H1 (cell line): Measurements from ENCODE around the gene MEFV. TPM values are rescaled to one million over a fixed set of nuclear protein-coding genes. Genes with fewer than 3 reads are reported as not detected.
A peak's percentile ranks its signal among the peaks of the same experiment; 100 is the strongest.

Experiments used
- CTCF ChIA-PET: fragments of 300-600 bp; sonication (Branson Sonifier 250); formaldehyde crosslinking; loops from one replicate; lab custom pipeline; 2021; ENCODE audit not compliant: partially characterized antibody; lab: Charles Lee
- POLR2A ChIA-PET: fragments of 300-600 bp; sonication (Branson Sonifier 250); formaldehyde crosslinking; loops from one replicate; lab custom pipeline; 2021; ENCODE audit warnings: inconsistent platforms; ENCODE audit not compliant: partially characterized antibody; lab: Charles Lee
- DNase-seq, 2 experiments: peaks; one replicate each; pipeline versions ENCODE4 v3.0.0 to v3.0.0-alpha.2; 2010 to 2022; ENCODE audit warnings: low spot score in 2 of 2, low read depth in 1 of 2, mixed read lengths in 1 of 2
- FAIRE-seq: peaks from 2 replicates; lab custom pipeline; 2011; peaks lifted over from hg19 to GRCh38; lab: Jason Lieb, UNC
- H2AFZ ChIP-seq: 2 replicates; pipeline ENCODE4 v1.8.1; 2012; ENCODE audit warnings: low read length, inconsistent platforms
- H2AK5ac ChIP-seq: 2 replicates; pipeline ENCODE4 v1.6.1; 2013; ENCODE audit warnings: low read depth, low read length
- H2BK120ac ChIP-seq: replicated peaks from 2 replicates; pipeline ENCODE3; 2013; ENCODE audit warnings: low read depth, low read length, inconsistent platforms
- H2BK12ac ChIP-seq: 2 replicates; pipeline ENCODE4 v1.6.1; 2013; ENCODE audit warnings: low read depth, low read length
- H2BK15ac ChIP-seq: 2 replicates; pipeline ENCODE4 v1.6.1; 2013; ENCODE audit warnings: low read length
- H2BK20ac ChIP-seq: 2 replicates; pipeline ENCODE4 v1.6.1; 2013; ENCODE audit warnings: low read length
- H2BK5ac ChIP-seq: 2 replicates; pipeline ENCODE4 v1.6.1; 2013; ENCODE audit warnings: low read depth, low read length
- H3K14ac ChIP-seq: 2 replicates; pipeline ENCODE4 v1.6.1; 2013; ENCODE audit warnings: inconsistent platforms; ENCODE audit not compliant: insufficient read length
- H3K18ac ChIP-seq: 2 replicates; pipeline ENCODE4 v1.6.1; 2013; ENCODE audit warnings: low read length; ENCODE audit errors: extremely low read depth
- H3K23ac ChIP-seq: 2 replicates; pipeline ENCODE4 v1.6.1; 2013; ENCODE audit warnings: inconsistent platforms; ENCODE audit not compliant: insufficient read length
- H3K23me2 ChIP-seq: 2 replicates; pipeline ENCODE4 v1.6.1; 2013; ENCODE audit warnings: low read depth, low read length
- H3K27ac ChIP-seq: 2 replicates; pipeline ENCODE4 v1.6.1; 2011; ENCODE audit warnings: low read depth, low read length, inconsistent platforms
- H3K27me3 ChIP-seq, 4 experiments: replicated peaks in 1 of 4; 1 replicate in 1 of 4; 2 replicates in 3 of 4; pipeline versions ENCODE4 v1.6.1 to v1.8.1; 2011 to 2013; ENCODE audit warnings: low read length in 3 of 4, mild to moderate bottlenecking in 3 of 4, inconsistent platforms in 2 of 4, mixed read lengths in 2 of 4, moderate library complexity in 1 of 4; ENCODE audit not compliant: control insufficient read depth in 3 of 4, insufficient read depth in 3 of 4; ENCODE audit errors: extremely low read depth in 1 of 4
- H3K36me3 ChIP-seq, 4 experiments: 2 replicates each; pipeline versions ENCODE4 v1.6.1 to v1.8.1; 2011 to 2013; ENCODE audit warnings: mild to moderate bottlenecking in 4 of 4, low read length in 3 of 4, moderate library complexity in 2 of 4, control low read depth in 1 of 4, inconsistent platforms in 1 of 4; ENCODE audit not compliant: insufficient read depth in 4 of 4, control insufficient read depth in 2 of 4
- H3K4ac ChIP-seq: replicated peaks from 2 replicates; pipeline ENCODE3; 2013; ENCODE audit warnings: low read length, low read depth, mixed read lengths, inconsistent platforms; ENCODE audit not compliant: insufficient read length
- H3K4me1 ChIP-seq, 4 experiments: replicated peaks in 1 of 4; 1 replicate in 1 of 4; 2 replicates in 3 of 4; pipeline versions ENCODE4 v1.6.1 to v1.8.1; 2011 to 2013; ENCODE audit warnings: low read length in 3 of 4, inconsistent platforms in 2 of 4, mixed read lengths in 1 of 4; ENCODE audit not compliant: insufficient read depth in 4 of 4, control insufficient read depth in 3 of 4
- H3K4me2 ChIP-seq, 2 experiments: 2 replicates each; pipeline versions ENCODE4 v1.6.1 to v1.8.1; 2011 to 2013; ENCODE audit warnings: low read depth in 2 of 2, low read length in 2 of 2, control low read depth in 1 of 2, inconsistent platforms in 1 of 2, mild to moderate bottlenecking in 1 of 2; ENCODE audit not compliant: insufficient read depth in 1 of 2
- H3K4me3 ChIP-seq, 4 experiments: fragments of 200-600, 300-600 bp in 1 of 4; sonication (generic), shearing (Covaris generic), sonication (Bioruptor Twin) in 1 of 4; 2 replicates each; pipeline versions ENCODE4 v1.5.1 to v1.8.1; 2011 to 2016; ENCODE audit warnings: low read length in 4 of 4, low read depth in 3 of 4, control low read depth in 2 of 4, inconsistent platforms in 2 of 4, mild to moderate bottlenecking in 2 of 4, mixed read lengths in 1 of 4, moderate library complexity in 1 of 4; ENCODE audit not compliant: insufficient read depth in 2 of 4; ENCODE audit errors: extremely low read depth in 1 of 4
- H3K56ac ChIP-seq: replicated peaks from 2 replicates; pipeline ENCODE3; 2013; ENCODE audit warnings: low read depth, mild to moderate bottlenecking, mixed read lengths, low read length, inconsistent platforms; ENCODE audit not compliant: insufficient read length
- H3K79me1 ChIP-seq: 2 replicates; pipeline ENCODE4 v1.6.1; 2013; ENCODE audit warnings: low read depth, low read length, control low read depth
- H3K79me2 ChIP-seq, 2 experiments: 2 replicates each; pipeline versions ENCODE4 v1.6.1 to v1.8.1; 2012 to 2013; ENCODE audit warnings: low read length in 2 of 2, mild to moderate bottlenecking in 2 of 2, inconsistent platforms in 1 of 2; ENCODE audit not compliant: insufficient read depth in 2 of 2, control insufficient read depth in 1 of 2
- H3K9ac ChIP-seq, 4 experiments: replicated peaks in 1 of 4; 1 replicate in 1 of 4; 2 replicates in 3 of 4; pipeline versions ENCODE4 v1.6.1 to v1.8.1; 2011 to 2013; ENCODE audit warnings: low read depth in 3 of 4, low read length in 3 of 4, control low read depth in 2 of 4, mild to moderate bottlenecking in 2 of 4, moderate library complexity in 2 of 4, inconsistent platforms in 1 of 4; ENCODE audit errors: extremely low read depth in 1 of 4
- H3K9me3 ChIP-seq, 2 experiments: 2 replicates each; pipeline versions ENCODE4 v1.6.1 to v1.8.1; 2012 to 2013; ENCODE audit warnings: mild to moderate bottlenecking in 2 of 2, moderate library complexity in 2 of 2, control low read depth in 1 of 2, inconsistent platforms in 1 of 2, low read depth in 1 of 2, low read length in 1 of 2, mixed read lengths in 1 of 2; ENCODE audit not compliant: insufficient read depth in 2 of 2
- H4K20me1 ChIP-seq, 2 experiments: replicated peaks in 1 of 2; 2 replicates each; pipeline versions ENCODE3 to v1.8.1; 2011 to 2013; ENCODE audit warnings: inconsistent platforms in 2 of 2, low read length in 2 of 2, mild to moderate bottlenecking in 1 of 2; ENCODE audit not compliant: insufficient read depth in 2 of 2, control insufficient read depth in 1 of 2
- H4K5ac ChIP-seq: 2 replicates; pipeline ENCODE4 v1.6.1; 2013; ENCODE audit warnings: low read length, low read depth, mixed read lengths, inconsistent platforms; ENCODE audit not compliant: insufficient read length
- H4K8ac ChIP-seq: 2 replicates; pipeline ENCODE4 v1.8.0; 2013; ENCODE audit warnings: mild to moderate bottlenecking, moderate library complexity, low read length, inconsistent platforms; ENCODE audit not compliant: insufficient read depth; ENCODE audit errors: extremely low read depth
- H4K91ac ChIP-seq: replicated peaks from 2 replicates; pipeline ENCODE3; 2013; ENCODE audit warnings: low read length, mixed read lengths, inconsistent platforms; ENCODE audit not compliant: insufficient read length
- BCL11A ChIP-seq, 2 experiments: IDR thresholded peaks; one replicate each; pipeline ENCODE4 v1.6.1; 2011; ENCODE audit warnings: low read depth in 2 of 2, low read length in 2 of 2, mild to moderate bottlenecking in 2 of 2
- CHD1 ChIP-seq: IDR thresholded peaks from 2 replicates; pipeline ENCODE4 v1.6.1; 2012; ENCODE audit warnings: low read depth, low read length, improper control_type of control experiment
- JUN ChIP-seq: IDR thresholded peaks from 2 replicates; pipeline ENCODE4 v1.6.1; 2011; ENCODE audit warnings: low read depth, mild to moderate bottlenecking, improper control_type of control experiment, low read length
- KDM4A ChIP-seq: IDR thresholded peaks from one replicate; pipeline ENCODE4 v1.7.1; 2012; ENCODE audit warnings: low read depth, mild to moderate bottlenecking, moderate library complexity, low read length, inconsistent platforms; ENCODE audit not compliant: severe bottlenecking
- MAFK ChIP-seq: IDR thresholded peaks from 2 replicates; pipeline ENCODE4 v1.6.1; 2012; ENCODE audit warnings: low read depth, mild to moderate bottlenecking, improper control_type of control experiment, low read length
- NANOG ChIP-seq: IDR thresholded peaks from 2 replicates; pipeline ENCODE4 v1.6.1; 2011; ENCODE audit warnings: low read length, low read depth, mild to moderate bottlenecking, inconsistent platforms; ENCODE audit not compliant: insufficient read depth, poor library complexity, severe bottlenecking
- POLR2A ChIP-seq, 2 experiments: IDR thresholded peaks; 1 replicate in 1 of 2; 2 replicates in 1 of 2; pipeline ENCODE4 v1.6.1; 2011; ENCODE audit warnings: low read depth in 2 of 2, low read length in 2 of 2, mild to moderate bottlenecking in 2 of 2; ENCODE audit errors: control extremely low read depth in 1 of 2
- POLR2AphosphoS5 ChIP-seq: IDR thresholded peaks from 2 replicates; pipeline ENCODE4 v1.6.1; 2011; ENCODE audit warnings: low read depth, low read length
- RXRA ChIP-seq: IDR thresholded peaks from 2 replicates; pipeline ENCODE4 v1.6.1; 2011; ENCODE audit warnings: low read depth, mild to moderate bottlenecking, low read length, moderate library complexity; ENCODE audit not compliant: insufficient read depth
- SP2 ChIP-seq: IDR thresholded peaks from 2 replicates; pipeline ENCODE4 v1.6.1; 2012; ENCODE audit warnings: mild to moderate bottlenecking, low read length, inconsistent platforms
- SRF ChIP-seq: IDR thresholded peaks from 2 replicates; pipeline ENCODE4 v1.6.1; 2011; ENCODE audit warnings: mild to moderate bottlenecking, low read depth, low read length, moderate library complexity
- SUZ12 ChIP-seq: fragments of 200-600 bp; sonication (generic); IDR thresholded peaks from 2 replicates; pipeline ENCODE4 v1.6.1; 2012; ENCODE audit warnings: mild to moderate bottlenecking, inconsistent platforms, low read length, moderate library complexity, mixed read lengths
- TBP ChIP-seq: IDR thresholded peaks from 2 replicates; pipeline ENCODE4 v1.6.1; 2011; ENCODE audit warnings: low read depth, low read length, improper control_type of control experiment
- WGBS, 2 experiments: shearing (Covaris generic) in 1 of 2; methylation state at CpG; one replicate each; pipeline versions ENCODE4 v1.1.6 to v1.1.7; 2013 to 2015; ENCODE audit warnings: low lambda C conversion rate in 2 of 2, mixed read lengths in 2 of 2, inconsistent platforms in 1 of 2, low coverage in 1 of 2, missing lambda C conversion rate in 1 of 2; ENCODE audit not compliant: insufficient replicate concordance in 2 of 2, insufficient coverage in 1 of 2, insufficient read length in 1 of 2; ENCODE audit errors: extremely low coverage in 1 of 2, missing lambda C conversion rate in 1 of 2; 5-methylcytosine and 5-hydroxymethylcytosine counted together
- polyA plus RNA-seq, 7 experiments: library from polyadenylated mRNA; depleted of rRNA in 3 of 7; stranded (reverse) in 5 of 7; unstranded in 2 of 7; fragments of >200 nt in 5 of 7; fragments of 200-250 nt in 2 of 7; gene quantifications; 1 replicate in 5 of 7; 2 replicates in 1 of 7; 4 replicates in 1 of 7; pipeline versions ENCODE4 v1.2.1 to v1.2.3, GENCODE V29; 2011 to 2013; ENCODE audit warnings: missing spikeins in 2 of 7, mixed read lengths in 2 of 7
- total RNA-seq: library from RNA; stranded (reverse); fragmentation: NEBNext Ultra II Directional; extraction: Animal tissue kit (Norgen Biotek cat#: 25700); gene quantifications from 2 replicates; pipeline ENCODE4 v1.2.1, GENCODE V29; 2021

MEFV gene
- total and polyA plus RNA-seq, 2 of the 8 experiments (the other 6 are each of a cell fraction or from before 2014, with no cell fraction given): 0.03 TPM; not detected in 1

DNA sequence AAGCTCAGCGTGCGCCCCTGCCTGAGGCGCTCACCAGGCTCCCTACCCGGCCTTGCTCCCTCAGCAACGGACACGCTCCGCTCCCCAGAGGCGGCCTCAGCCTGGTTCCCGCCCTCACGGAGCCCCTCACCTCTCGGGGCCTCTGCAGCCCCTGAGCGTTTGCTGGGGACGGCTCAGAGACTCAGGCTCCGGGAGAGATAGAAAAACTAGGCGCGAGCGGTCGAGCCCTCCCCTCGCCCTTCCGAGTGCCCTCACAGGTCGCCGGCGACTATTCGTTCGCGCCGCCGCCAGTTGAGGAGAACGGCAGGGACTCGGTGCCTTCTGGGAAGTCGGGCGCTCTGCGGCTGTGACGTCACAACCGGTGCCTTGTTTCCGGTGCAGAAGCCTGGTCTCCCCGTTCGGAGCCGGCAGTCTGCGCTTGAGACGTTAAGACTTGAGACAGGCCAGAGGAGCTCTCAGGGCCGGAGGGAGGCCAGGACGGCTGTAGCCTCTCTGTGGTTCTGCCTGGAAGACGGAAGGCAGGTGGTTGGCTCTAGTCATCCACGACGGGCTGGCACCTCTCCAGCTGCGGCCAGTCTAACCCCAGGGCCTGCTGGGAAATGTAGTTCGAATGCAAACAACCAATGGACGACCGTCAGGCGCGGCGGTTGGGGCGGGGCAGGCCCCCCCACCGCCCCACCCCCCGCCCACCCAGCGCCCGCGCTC lies 21.4 kb downstream of the MEFV start, which contains the start of gene ZNF200:
ZNF200 (minus strand) TSS at position 302 of the 705 bp plus-strand sequence. CDS start 1,403 bp downstream, outside the sequence.
- Histone ChIP-seq H2AFZ (peak within 1 kb of the TSS; percentile 100), H4K91ac (peak within 1 kb of the TSS; percentile 50), H3K4me2 (peak within 1 kb of the TSS; percentile 81 to 87), H4K5ac (peak within 1 kb of the TSS; percentile 92), H3K23ac (no peak within 1 kb of the TSS), H3K27ac (peak within 1 kb of the TSS; percentile 81; the same call in 1 of the 2 replicates), H3K4ac (no peak within 1 kb of the TSS), H3K9ac (peak within 1 kb of the TSS; percentile 68 to 89 (median 75)), H3K9me3 (peaks cover 3 to 19% of the 10 kb centered on the region in 2 experiments; a peak in 2 of 4 replicates), H3K4me1 (peaks cover 0 to 4% (median 0%) of the 10 kb centered on the region in 4 experiments; a peak in 2 of 7 replicates), H2BK5ac (peak within 1 kb of the TSS; percentile 91), H2BK120ac (no peak within 1 kb of the TSS), H4K8ac (peak within 1 kb of the TSS; percentile 84), H4K20me1 (no peaks in the 10 kb centered on the region), H3K79me2 (peaks cover 0 to 5% of the 10 kb centered on the region in 2 experiments; a peak in 1 of 4 replicates), H2AK5ac (no peak within 1 kb of the TSS), H3K27me3 (no peaks in the 10 kb centered on the region; a peak in 2 of 7 replicates), H2BK12ac (0 out of 2 replicates have a peak within 1 kb of the TSS, but pooled peaks have one; percentile 80), H3K18ac (peak within 1 kb of the TSS; percentile 48), H3K79me1 (peaks cover 3% of the 10 kb centered on the region; the same call in 1 of the 2 replicates), H2BK20ac (no peak within 1 kb of the TSS), H3K14ac (no peak within 1 kb of the TSS), H3K56ac (peak within 1 kb of the TSS; percentile 21), H3K4me3 (peak within 1 kb of the TSS; percentile 86 to 95 (median 88)), H3K36me3 (peaks cover 17 to 34% (median 25%) of the 10 kb centered on the region in 4 experiments), H3K23me2 (peaks cover 4% of the 10 kb centered on the region), H2BK15ac (no peak within 1 kb of the TSS)
- WGBS, 2 experiments: 1% methylated on average over 48 of the region's 59 CpGs; no CpG with 5 or more reads in 1 of the 2 experiments
- CTCF ChIA-PET: interaction anchor here (0.8 to 1.3 kb wide), 3 partner anchors 10 to 104 kb away, joined by 3 read pairs; no protein-coding TSS in a partner anchor
- DNase-seq (peak; percentile 81 to 95), FAIRE-seq (no peak)
- POLR2A ChIA-PET: interaction anchor here (0.6 to 1.9 kb wide), 13 partner anchors 10 to 167 kb away, joined by 3 to 7 read pairs (median 4); partner anchors contain the start of gene ZNF174
- TF ChIP-seq KDM4A (peak; percentile 99), POLR2AphosphoS5 (peak; percentile 71; the same call in 1 of the 2 replicates), SUZ12 (no peak), NANOG (no peak), SRF (no peak), TBP (peak; percentile 79), JUN (no peak), BCL11A (IDR thresholded peaks at IDR 0.05; ENCODE audit: low read depth in 2 of 2, low read length in 2 of 2) (no peak), CHD1 (no peak), SP2 (no peak), MAFK (no peak), POLR2A (IDR thresholded peaks at IDR 0.05; ENCODE audit: control extremely low read depth in 1 of 2, low read depth in 2 of 2, low read length in 2 of 2) (peak; percentile 71 to 80), RXRA (no peak)
